GM10266 (cell line): ENCODE results near the gene E4F1.

Experiments used
- DNase-seq: peaks from one replicate; pipeline ENCODE4 v3.0.0; 2012; ENCODE audit errors: extremely low spot score
- CTCF ChIP-seq: IDR thresholded peaks from 2 replicates; pipeline ENCODE4 v1.5.1; 2012; ENCODE audit warnings: mild to moderate bottlenecking, low read depth; ENCODE audit not compliant: control insufficient read depth, insufficient read depth; ENCODE audit errors: missing control alignments

E4F1 gene

GRCh38 chr16:2177561-2177960 is 45.8 kb upstream of the E4F1 start:
- no peak for TF ChIP-seq CTCF
- no peak for DNase-seq

DNA sequence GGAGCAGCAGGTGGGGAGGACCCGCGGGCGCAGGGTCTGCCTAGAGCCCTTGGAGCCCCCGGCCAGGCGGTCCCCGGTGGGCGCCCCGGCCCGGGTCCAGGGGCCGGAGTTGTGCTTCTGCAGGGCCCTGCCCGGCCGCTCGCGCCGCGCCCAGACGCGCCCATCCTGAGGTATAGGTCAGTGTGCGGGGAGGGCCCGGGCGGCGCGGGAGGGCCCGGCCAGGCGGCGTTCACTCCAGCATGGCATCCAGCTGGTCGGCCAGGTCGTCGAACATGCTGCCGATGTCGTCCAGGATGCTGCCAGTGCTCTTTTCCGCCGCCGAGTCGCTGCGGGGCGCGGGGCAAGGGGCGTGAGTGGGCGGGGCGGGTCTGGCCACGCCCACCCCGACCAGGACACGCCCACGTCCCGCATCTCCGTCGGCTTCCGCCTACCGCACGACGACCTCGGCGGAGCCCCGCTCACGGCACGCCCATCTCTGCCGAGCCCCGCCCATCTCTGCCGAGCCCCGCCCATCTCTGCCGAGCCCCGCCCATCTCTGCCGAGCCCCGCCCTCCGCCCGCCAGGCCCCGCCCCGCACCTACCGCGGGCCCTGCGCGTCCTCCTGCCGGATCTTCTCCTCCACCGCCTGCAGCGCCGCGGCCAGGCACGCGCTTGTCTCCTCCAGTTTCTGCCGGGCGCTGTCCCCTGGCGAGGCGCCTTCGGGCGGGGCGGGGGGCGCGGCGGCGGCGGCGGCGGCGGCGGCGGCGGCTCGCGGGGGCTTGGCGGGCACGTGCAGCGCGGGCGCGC is 44.9 kb upstream of the E4F1 start:
- no peak for TF ChIP-seq CTCF
- DNase-seq = peak; percentile 62

DNA sequence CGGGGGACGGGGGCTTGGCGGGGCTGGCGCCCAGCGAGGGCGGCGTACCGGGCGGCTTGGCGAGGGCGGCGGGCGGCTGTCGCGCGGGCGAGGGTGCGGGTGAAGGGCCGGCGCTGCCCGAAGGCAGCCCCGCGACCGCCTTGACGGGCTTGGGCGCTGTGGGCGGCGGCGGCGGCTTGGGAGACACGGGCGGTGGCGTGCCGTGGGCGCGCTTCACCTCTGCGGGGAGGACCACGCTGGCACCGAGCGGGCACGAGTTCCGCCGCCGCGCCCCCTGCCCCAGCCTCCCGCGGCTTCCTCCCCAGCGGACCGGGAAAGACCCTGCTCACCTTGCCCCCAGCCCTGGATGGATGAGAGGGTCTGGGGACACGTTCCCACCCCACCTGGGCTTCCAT is 44.3 kb upstream of the E4F1 start:
- DNase-seq = no peak
- no peak for TF ChIP-seq CTCF

DNA sequence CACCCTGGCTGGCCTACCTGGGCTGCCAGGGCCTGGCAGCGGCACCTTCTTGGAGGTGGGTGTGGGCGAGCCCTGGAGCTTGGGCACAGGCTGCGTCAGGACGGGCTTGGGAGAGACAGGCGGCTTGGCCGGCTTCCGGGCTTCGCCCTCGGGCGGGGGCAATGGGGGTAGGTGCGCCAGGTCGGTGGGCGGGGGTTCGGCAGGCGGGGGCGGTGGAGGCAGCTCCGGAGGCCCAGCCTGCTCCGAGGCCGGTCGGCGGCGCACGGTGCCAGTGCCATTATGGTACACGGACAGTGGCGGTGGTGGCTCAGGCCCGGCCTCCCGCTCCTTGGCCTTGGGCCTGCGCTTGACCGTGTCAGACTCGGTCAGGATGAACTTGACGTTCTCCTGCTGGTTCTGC is 43.8 kb upstream of the E4F1 start:
- no peak for DNase-seq
- no peak for TF ChIP-seq CTCF

DNA sequence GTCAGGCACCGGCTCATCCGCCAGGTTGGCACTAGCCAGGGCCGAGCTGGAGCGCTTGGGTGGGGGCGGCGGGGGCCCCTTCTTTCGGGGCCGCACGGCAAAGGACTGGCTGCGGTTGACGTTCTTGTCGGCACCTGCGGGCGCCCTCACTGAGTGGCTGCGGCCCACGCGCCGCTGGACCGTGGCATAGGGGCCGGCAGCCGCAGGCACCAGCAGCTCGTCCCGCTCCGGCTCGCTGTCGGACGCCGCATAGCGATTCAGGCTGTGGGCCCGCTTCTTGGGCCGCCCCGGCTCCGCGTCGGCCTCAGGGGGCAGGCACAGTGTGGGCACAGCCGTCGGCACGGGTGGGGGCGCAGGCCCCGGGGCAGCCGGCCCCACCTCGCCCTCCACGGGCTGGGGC is 42.9 kb upstream of the E4F1 start:
- no peak for DNase-seq
- TF ChIP-seq CTCF = no peak

DNA sequence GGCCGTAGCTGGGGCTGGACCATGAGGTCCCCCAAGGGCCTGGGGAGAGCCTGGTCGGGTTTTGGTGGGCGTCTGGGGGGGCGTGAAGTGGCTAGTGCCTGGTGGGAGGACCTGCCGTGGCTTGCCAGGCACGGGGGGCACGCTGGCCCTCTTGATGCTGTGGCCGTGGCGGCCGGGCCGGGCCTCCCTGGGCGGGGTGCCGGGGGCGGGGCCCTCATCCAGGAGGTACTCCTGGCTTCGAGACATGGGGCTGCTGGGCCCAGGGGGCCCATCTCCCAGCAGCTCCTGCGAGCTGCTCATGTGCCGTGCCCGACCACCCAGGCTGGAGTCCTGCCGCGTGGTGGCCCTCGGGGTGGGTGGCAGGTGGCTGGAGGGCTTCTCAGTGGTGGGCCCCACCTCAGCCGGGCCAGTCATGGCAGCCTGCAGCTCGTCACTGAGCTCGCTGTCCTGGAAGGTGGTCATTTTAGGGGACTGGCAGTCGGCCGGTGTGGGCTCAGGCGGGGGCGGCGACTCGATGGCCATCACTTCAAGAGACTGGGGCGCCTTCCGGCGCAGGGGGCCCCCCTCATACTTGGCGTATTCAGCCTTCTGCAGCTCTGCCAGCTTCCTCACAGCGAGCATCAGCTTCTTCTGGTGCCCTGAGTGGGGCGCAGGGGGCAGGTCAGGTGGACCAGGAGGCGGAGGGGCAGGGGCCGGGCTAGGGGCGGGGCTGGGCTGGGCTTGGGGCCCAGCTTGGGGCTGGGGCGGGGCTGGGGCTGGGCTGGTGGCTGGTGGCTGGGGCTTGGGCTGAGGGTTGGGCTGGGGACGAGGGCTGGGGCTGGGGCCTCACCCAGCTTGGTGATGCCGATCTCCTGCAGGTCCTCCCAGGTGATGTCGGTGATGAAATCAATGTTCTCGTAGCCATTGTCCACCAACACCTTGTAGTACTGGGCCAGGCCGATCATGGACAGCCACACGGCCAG is 42.1 kb upstream of the E4F1 start:
- DNase-seq = no peak
- no peak for TF ChIP-seq CTCF

DNA sequence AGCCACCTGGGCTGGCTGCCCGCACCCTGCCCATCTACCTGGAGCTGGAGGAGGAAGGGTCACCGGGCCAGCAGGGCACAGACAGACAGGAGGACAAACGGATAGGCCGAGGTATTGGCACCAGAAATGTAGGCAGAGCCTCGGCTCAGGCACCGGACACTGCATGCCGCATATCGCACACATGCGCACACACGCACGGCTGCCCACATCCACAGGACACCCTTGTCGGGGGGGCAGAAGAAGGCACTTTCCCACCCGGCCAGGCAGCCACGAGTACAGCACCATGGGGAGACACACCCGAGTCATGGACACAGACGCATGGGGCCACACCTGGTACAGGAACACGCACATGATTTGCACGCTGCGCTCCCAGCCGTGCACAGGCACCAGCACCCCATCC is 41.4 kb upstream of the E4F1 start:
- no peak for TF ChIP-seq CTCF
- no peak for DNase-seq
